Astrocyte of the spinal cord (primary cell): ENCODE data around the gene MGAT4A.

Source experiments
- DNase-seq: peaks from one replicate; pipeline ENCODE4 v3.0.0; 2011; ENCODE audit warnings: low read depth, low spot score
- H3K4me3 ChIP-seq: 2 replicates; pipeline ENCODE4 v1.5.1; 2011; ENCODE audit warnings: low read depth, mild to moderate bottlenecking, low read length, moderate library complexity
- CTCF ChIP-seq: IDR thresholded peaks from 2 replicates; pipeline ENCODE4 v1.5.1; 2012; ENCODE audit warnings: low read depth, mild to moderate bottlenecking, low read length, inconsistent platforms
- in situ Hi-C: cut with HindIII; loops from 2 replicates; pipeline ENCODE4 v1.10.0; 2017; ENCODE audit warnings: low sequenced_read_pairs

The MGAT4A gene

DNA sequence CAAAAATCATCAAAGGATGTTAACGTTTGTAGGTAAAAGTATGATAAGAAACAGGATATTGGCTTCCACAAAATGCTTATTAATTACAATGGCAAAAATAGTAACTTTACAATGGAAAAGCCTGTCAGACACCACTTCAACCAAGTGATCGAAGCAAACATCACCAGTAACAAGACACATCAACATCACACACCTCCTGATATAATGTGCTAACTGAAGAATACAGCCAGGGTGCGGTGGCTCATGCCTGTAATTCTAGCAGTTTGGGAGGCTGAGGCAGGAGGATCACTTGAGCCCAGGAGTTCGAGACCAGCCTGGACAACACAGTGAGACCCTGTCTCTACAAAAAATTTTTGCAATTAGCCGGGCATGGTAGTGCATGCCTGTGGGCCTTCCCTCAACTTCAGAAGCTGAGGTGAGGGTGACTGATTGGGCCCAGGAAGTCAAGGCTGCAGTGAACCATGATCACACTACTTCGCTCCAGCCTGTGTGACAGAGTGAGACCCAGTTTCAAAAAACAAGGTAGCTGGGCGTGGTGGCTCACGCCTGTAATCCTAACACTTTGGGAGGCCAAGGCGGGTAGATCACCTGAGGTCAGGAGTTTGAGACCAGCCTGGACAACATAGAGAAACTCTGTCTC is 15.0 kb downstream of the MGAT4A start:
- DNase-seq = no peak
- in situ Hi-C loops = no loop called here
- TF ChIP-seq CTCF = no peak
- no peak overlapping the region for H3K4me3 ChIP-seq

DNA sequence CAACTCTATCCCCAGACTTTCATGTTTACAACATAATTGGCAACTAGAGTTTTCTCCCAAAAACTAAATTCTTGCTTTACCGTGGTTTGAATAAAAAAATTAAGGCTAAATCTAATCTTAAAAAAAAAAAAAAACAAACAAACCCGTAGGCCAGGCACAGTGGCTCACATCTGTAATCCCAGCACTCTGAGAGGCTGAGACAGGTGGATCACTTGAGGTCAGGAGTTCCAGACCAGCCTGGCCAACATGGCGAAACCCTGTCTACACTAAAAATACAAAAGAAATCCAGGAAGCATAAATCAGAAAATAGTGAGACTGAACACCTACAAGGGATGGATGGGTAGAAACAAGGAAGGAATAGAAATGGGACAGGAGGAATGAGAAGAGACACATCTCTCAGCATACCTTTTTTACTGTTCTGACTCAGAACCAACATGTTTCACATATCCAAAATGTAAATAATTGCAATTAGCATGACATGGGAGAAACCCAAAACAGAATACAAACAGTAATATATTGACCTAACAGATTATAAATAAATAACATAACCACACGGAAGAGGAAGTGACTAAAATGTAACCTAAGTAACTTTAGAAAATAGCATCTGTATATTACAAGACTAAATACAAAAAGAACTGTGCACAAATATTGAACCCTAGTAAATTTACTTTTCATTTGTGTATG is 17.5 kb downstream of the MGAT4A start:
- in situ Hi-C loops = no loop called here
- TF ChIP-seq CTCF = no peak
- no peak overlapping the region for H3K4me3 ChIP-seq
- DNase-seq = no peak

DNA sequence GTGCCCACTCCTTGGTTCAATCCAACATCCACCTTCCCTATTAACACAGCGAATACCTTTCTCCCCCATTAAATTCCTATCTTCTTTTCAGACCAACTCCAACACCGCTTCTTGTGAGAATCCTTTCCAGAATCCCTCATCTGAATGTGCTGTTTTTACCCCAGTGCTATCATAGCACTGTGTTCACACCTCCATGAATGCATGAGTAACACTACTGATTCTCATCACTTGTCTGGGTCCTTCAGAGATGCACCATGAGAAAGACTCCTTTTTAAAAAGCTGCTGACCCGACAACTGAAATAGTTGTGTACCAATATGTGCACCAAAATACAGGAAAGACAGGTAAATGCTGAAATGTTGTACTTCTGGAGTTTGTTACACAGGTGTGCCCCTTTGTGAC is 18.8 kb downstream of the MGAT4A start:
- in situ Hi-C loops = no loop called here
- no peak for TF ChIP-seq CTCF
- H3K4me3 ChIP-seq = no peak overlapping the region
- DNase-seq = no peak

GRCh38 chr2:98711506-98711905 is 19.4 kb downstream of the MGAT4A start:
- H3K4me3 ChIP-seq = no peak overlapping the region
- no peak for DNase-seq
- in situ Hi-C loops = no loop called here
- no peak for TF ChIP-seq CTCF

- in situ Hi-C loops = no loop called here
- H3K4me3 ChIP-seq = no peak overlapping the region
- no peak for DNase-seq
- TF ChIP-seq CTCF = no peak
Measured at GRCh38 chr2:98710734-98711133, 20.2 kb downstream of the MGAT4A start.

DNA sequence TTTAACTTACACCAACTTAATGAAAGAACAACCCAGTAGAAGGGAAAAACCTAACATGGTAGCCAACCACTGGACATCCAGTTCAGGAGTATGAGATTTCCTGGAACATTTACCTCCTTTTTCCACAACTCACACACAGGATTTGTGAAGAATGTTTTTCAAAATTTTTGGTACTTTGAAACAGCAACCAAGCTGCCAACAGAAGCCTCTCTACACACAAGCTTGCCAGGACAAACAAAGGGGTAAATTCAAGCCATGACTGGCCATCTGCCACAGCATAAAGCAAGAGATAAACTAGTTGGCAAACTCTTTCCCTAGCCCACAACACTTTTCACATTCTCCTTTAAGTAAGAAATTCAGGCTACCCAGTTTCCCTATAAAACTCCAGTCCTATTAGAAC is 21.4 kb downstream of the MGAT4A start:
- in situ Hi-C loops = no loop called here
- DNase-seq = no peak
- TF ChIP-seq CTCF = no peak
- no peak overlapping the region for H3K4me3 ChIP-seq
